Colonic mucosa (tissue), 4 donors: ENCODE data around the gene HSPA1L. TPM values are rescaled to one million over a fixed set of nuclear protein-coding genes. Genes with fewer than 3 reads are reported as not detected.
A peak's percentile ranks its signal among the peaks of the same experiment; 100 is the strongest.
"Not testable (repeated sequence)": the region's sequence is repeated elsewhere in the genome, so short reads cannot be mapped to it uniquely, and the experiment has no call there.

Experiments used
- DNase-seq: peaks from one replicate; pipeline ENCODE4 v3.0.0-alpha.2; 2020
- H3K27ac ChIP-seq: fragments of 200-600 bp; one replicate; pipeline ENCODE4 v1.8.0; 2021
- H3K27me3 ChIP-seq: fragments of 200-600 bp; one replicate; pipeline ENCODE4 v1.8.0; 2021
- H3K36me3 ChIP-seq: fragments of 200-600 bp; one replicate; pipeline ENCODE4 v1.8.0; 2021
- H3K4me1 ChIP-seq: fragments of 200-600 bp; one replicate; pipeline ENCODE4 v1.8.0; 2021; ENCODE audit warnings: mild to moderate bottlenecking
- H3K4me3 ChIP-seq: fragments of 200-600 bp; one replicate; pipeline ENCODE4 v1.8.0; 2021
- H3K9ac ChIP-seq, 2 donors: one replicate each; pipeline ENCODE4 v1.7.0; 2013; ENCODE audit warnings: control low read depth in 2 of 2, low read depth in 2 of 2, low read length in 2 of 2
- H3K9me3 ChIP-seq: fragments of 200-600 bp; one replicate; pipeline ENCODE4 v1.8.0; 2021
- CTCF ChIP-seq: fragments of 200-600 bp; IDR thresholded peaks from one replicate; pipeline ENCODE4 v1.8.0; 2022; ENCODE audit warnings: antibody characterized with exemption, mild to moderate bottlenecking
- intact Hi-C: fragments of 100-400 bp; cut with DNase I; formaldehyde crosslinking; loops from one replicate; pipeline ENCODE4 v1.14.1; 2022
- total RNA-seq, 2 donors: library from RNA; stranded (reverse); fragmentation: NEBNext Ultra II Directional in 1 of 2; extraction: Animal tissue kit (Norgen Biotek cat#: 25700) in 1 of 2; gene quantifications; one replicate each; pipeline ENCODE4 v1.2.1, GENCODE V29; 2021
- donor health status: healthy.
- donor health status: DM: no; HTN: no; CAD: no.
- donor health status: DM: no; HTN: no; CAD: no.

Gene HSPA1L
- total RNA-seq, 2 donors from 2014 or later, result 0.98 to 1.4 TPM

- H3K27me3 ChIP-seq, result no peaks in the 10 kb centered on the region
- H3K4me1 ChIP-seq, result peaks cover 5% of the 10 kb centered on the region
- H3K4me3 ChIP-seq, result peak within 1 kb of the TSS; percentile 46
- intact Hi-C loops, result no loop called here
- no peak for TF ChIP-seq CTCF
- no peaks in the 10 kb centered on the region for H3K9me3 ChIP-seq
- peak; percentile 100 for DNase-seq
- peak within 1 kb of the TSS; percentile 86 to 87 for H3K9ac ChIP-seq
- peak within 1 kb of the TSS; percentile 99 for H3K27ac ChIP-seq
- no peaks in the 10 kb centered on the region for H3K36me3 ChIP-seq
Measured at GRCh38 chr6:31827286-31828079, 12.4 kb upstream of the HSPA1L start, which contains the start of gene HSPA1B. Gene HSPA1B (plus strand): TSS chr6:31827738. CDS start chr6:31827951, 213 bp downstream.

DNA sequence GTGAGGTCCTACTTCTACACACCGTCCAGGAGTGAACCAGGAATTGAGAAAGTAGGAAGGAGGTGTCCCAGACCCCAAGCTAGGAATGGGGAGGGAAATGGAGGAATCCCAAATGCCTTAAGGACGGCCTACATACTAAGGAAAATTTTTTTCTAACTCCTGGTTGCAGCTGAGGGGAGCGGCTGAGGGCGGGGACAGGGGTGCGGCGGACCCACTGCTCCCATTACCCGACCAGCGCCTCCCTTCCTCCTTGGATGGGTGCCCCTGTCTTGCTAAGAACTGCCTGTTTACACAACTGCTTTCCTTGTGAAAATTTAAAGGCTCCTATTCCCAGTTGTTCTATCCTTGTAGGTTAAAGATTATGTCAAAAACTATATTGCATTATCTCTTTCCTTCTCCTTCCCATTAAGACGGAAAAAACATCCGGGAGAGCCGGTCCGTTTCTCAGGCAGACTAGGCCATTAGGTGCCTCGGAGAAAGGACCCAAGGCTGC lies 11.8 kb upstream of the HSPA1L start:
- peaks cover 5% of the 10 kb centered on the region for H3K4me1 ChIP-seq
- peak overlapping the region; percentile 46 for H3K4me3 ChIP-seq
- peak overlapping the region; percentile 46 to 86 for H3K9ac ChIP-seq
- H3K9me3 ChIP-seq, result no peaks in the 10 kb centered on the region
- no peak for TF ChIP-seq CTCF
- H3K36me3 ChIP-seq, result no peaks in the 10 kb centered on the region
- intact Hi-C loops, result no loop called here
- peak; percentile 92 for DNase-seq
- H3K27ac ChIP-seq, result peak overlapping the region; percentile 99
- no peaks in the 10 kb centered on the region for H3K27me3 ChIP-seq

DNA sequence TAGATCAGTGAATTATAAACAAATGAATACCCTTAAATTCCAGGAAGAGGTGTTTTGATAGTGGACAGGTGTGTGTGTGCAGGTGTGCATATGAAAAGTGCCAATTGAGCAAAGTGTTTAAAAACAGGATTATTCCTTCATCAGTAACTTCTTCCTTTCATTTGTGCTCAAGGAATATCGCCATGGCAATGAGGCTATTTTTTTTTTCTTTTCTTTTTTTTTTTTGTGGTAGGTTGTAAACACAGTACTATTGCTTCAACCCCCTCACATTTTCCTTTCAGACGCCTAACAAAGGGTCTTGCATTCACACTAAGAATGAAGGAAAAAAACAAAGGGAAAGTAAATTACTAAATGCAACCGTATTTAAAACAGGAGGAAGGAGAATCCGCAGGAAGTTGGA lies 10.5 kb upstream of the HSPA1L start:
- intact Hi-C loops, result no loop called here
- no peaks in the 10 kb centered on the region for H3K9me3 ChIP-seq
- peak overlapping the region in 1 of 2 donors; percentile 86 for H3K9ac ChIP-seq
- no peaks in the 10 kb centered on the region for H3K4me1 ChIP-seq
- no peak for TF ChIP-seq CTCF
- DNase-seq, result no peak
- no peak overlapping the region for H3K4me3 ChIP-seq
- H3K27me3 ChIP-seq, result no peaks in the 10 kb centered on the region
- no peaks in the 10 kb centered on the region for H3K36me3 ChIP-seq
- H3K27ac ChIP-seq, result peak overlapping the region; percentile 99

DNA sequence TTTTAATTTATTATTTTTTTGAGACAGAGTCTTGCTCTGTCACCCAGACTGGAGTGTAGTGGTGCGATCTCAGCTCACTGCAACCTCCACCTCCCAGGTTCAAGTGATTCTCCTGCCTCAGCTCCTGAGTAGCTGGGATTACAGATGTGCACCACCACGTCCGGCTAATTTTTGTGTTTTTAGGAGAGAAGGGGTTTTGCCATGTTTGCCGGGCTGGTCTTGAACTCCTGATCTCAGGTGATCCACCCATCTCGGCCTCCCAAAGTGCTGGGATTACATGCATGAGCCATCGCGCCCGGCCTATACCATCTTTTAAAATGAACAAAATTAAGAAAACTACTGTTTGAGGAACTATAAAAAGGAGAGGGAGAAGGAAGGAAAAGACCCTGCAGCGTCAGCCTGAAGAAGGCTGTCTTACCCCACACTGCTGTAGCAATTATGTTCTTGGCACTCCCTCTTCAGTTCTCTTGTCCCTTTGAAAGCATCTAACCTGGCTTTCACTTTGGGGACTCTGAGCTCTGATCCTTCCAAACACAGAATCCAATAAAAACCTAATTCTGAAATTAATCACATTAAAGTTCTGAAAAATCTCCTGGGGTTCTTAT lies 8.6 kb upstream of the HSPA1L start:
- intact Hi-C loops, H3K36me3 ChIP-seq, DNase-seq, H3K27me3 ChIP-seq, H3K4me1 ChIP-seq, H3K4me3 ChIP-seq, H3K9me3 ChIP-seq: not testable (repeated sequence)
- H3K9ac ChIP-seq, result peak overlapping the region in 1 of 2 donors; percentile 26
- peak overlapping the region; percentile 99 for H3K27ac ChIP-seq

GRCh38 chr6:31822036-31822821 lies 7.1 kb upstream of the HSPA1L start:
- intact Hi-C loops, result no loop called here
- no peak for TF ChIP-seq CTCF
- peak; percentile 93 for DNase-seq
- Histone ChIP-seq H3K9ac (peak overlapping the region; percentile 86 to 99), H3K36me3 (no peaks in the 10 kb centered on the region), H3K9me3 (no peaks in the 10 kb centered on the region), H3K4me1 (peaks cover 7% of the 10 kb centered on the region), H3K27me3 (no peaks in the 10 kb centered on the region), H3K4me3 (peak overlapping the region; percentile 41), H3K27ac (peak overlapping the region; percentile 99)
